GM23248 (cell line): Measurements from ENCODE around the gene GAL3ST3. TPM values are rescaled to one million over a fixed set of nuclear protein-coding genes. Genes with fewer than 3 reads are reported as not detected.
"Not testable (repeated sequence)": the region's sequence is repeated elsewhere in the genome, so short reads cannot be mapped to it uniquely, and the experiment has no call there.

ENCODE experiments used
- DNase-seq: peaks from one replicate; pipeline ENCODE4 v3.0.0-alpha.2; 2015
- H2AFZ ChIP-seq: fragments of 200-600 bp; sonication (generic); 2 replicates; pipeline ENCODE4 v1.6.1; 2016; ENCODE audit warnings: antibody characterized with exemption
- H3F3A ChIP-seq: fragments of 200-600 bp; sonication (generic); 2 replicates; pipeline ENCODE4 v1.6.1; 2016; ENCODE audit warnings: mild to moderate bottlenecking, antibody characterized with exemption, mixed run types; ENCODE audit not compliant: insufficient read depth
- H3K27ac ChIP-seq: fragments of 200-600 bp; sonication (generic); 2 replicates; pipeline ENCODE4 v1.5.1; 2016; ENCODE audit warnings: mild to moderate bottlenecking
- H3K27me3 ChIP-seq: fragments of 200-600 bp; sonication (generic); replicated peaks from 2 replicates; pipeline ENCODE4 v1.6.1; 2016; ENCODE audit warnings: mild to moderate bottlenecking; ENCODE audit not compliant: insufficient read depth
- H3K36me3 ChIP-seq: fragments of 200-600 bp; sonication (generic); 2 replicates; pipeline ENCODE4 v1.6.1; 2016; ENCODE audit warnings: low read depth, mild to moderate bottlenecking
- H3K4me1 ChIP-seq: fragments of 200-600 bp; sonication (generic); 2 replicates; pipeline ENCODE4 v1.6.1; 2016; ENCODE audit warnings: mild to moderate bottlenecking; ENCODE audit not compliant: insufficient read depth
- H3K4me2 ChIP-seq: fragments of 200-600 bp; sonication (generic); one replicate; pipeline ENCODE4 v1.6.1; 2016; ENCODE audit warnings: mild to moderate bottlenecking; ENCODE audit not compliant: unreplicated experiment
- H3K4me3 ChIP-seq: fragments of 200-600 bp; sonication (generic); 2 replicates; pipeline ENCODE4 v1.5.1; 2016; ENCODE audit warnings: mild to moderate bottlenecking
- H3K79me2 ChIP-seq: fragments of 200-600 bp; sonication (generic); 2 replicates; pipeline ENCODE4 v1.6.1; 2016; ENCODE audit warnings: mild to moderate bottlenecking; ENCODE audit not compliant: insufficient read depth
- H3K9ac ChIP-seq: fragments of 200-600 bp; sonication (generic); 2 replicates; pipeline ENCODE4 v1.6.1; 2016; ENCODE audit warnings: mild to moderate bottlenecking
- H3K9me2 ChIP-seq: fragments of 200-600 bp; sonication (generic); 2 replicates; pipeline ENCODE4 v1.6.1; 2016; ENCODE audit warnings: mixed run types, mild to moderate bottlenecking, moderate library complexity; ENCODE audit not compliant: insufficient read depth
- H3K9me3 ChIP-seq: fragments of 200-600 bp; sonication (generic); one replicate; pipeline ENCODE4 v1.6.1; 2017; ENCODE audit warnings: low read depth
- H4K20me1 ChIP-seq: fragments of 200-600 bp; sonication (generic); 2 replicates; pipeline ENCODE4 v1.6.0; 2016; ENCODE audit not compliant: insufficient read depth
- EZH2 ChIP-seq: fragments of 200-600 bp; sonication (generic); IDR thresholded peaks from 2 replicates; pipeline ENCODE4 v1.6.1; 2018; ENCODE audit warnings: antibody characterized with exemption, mild to moderate bottlenecking; ENCODE audit not compliant: insufficient read depth, poor library complexity, severe bottlenecking
- EZH2phosphoT487 ChIP-seq: fragments of 200-600 bp; sonication (generic); IDR thresholded peaks from 2 replicates; pipeline ENCODE4 v1.6.1; 2018; ENCODE audit warnings: antibody characterized with exemption, moderate library complexity, mild to moderate bottlenecking, low read depth; ENCODE audit not compliant: insufficient read depth
- WGBS, 2 experiments: methylation state at CpG; one replicate each; pipeline ENCODE4 v1.1.6; 2015 to 2017; ENCODE audit warnings: low lambda C conversion rate in 2 of 2, low coverage in 1 of 2; ENCODE audit errors: missing lambda C conversion rate in 2 of 2; 5-methylcytosine and 5-hydroxymethylcytosine counted together
- in situ Hi-C: fragments of 300-500 bp; cut with MboI; formaldehyde crosslinking; loops from 2 replicates; pipeline ENCODE4 v1.15.0; 2020
- polyA plus RNA-seq: library from polyadenylated mRNA; unstranded; fragments of >200 nt; fragmentation: Nextera tagmentation; extraction: Ambion mirVana; gene quantifications from 2 replicates; pipeline ENCODE4 v1.2.1, GENCODE V29; 2016
- total RNA-seq: library from RNA; depleted of rRNA; stranded (reverse); fragments of >200 nt; shearing (Covaris generic); gene quantifications from 2 replicates; pipeline ENCODE4 v1.2.3, GENCODE V29; 2014

The GAL3ST3 gene
- total and polyA plus RNA-seq, 2 experiments from 2014 or later: not detected

DNA sequence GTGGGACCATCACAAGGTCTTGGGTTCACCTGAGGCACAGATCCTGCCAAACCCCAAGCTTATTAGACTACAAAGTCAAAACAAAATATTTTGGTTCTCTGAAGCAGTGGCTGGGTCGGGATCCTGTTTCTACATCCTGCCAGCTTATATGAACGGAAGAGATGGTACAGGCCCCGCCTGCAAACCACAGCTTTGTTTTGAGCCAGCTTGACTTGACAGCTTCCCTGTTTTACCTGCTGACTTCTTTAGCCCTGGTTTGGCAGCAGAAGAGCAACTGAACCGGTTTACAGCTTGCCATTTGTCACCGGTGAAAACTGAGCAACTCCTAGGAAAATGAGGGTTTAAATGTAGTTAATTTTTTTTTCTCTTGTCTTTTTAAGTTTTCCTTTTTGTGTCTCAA, 32.5 kb upstream of the GAL3ST3 start:
- H3K36me3 ChIP-seq: no peaks in the 10 kb centered on the region
- DNase-seq: peak; percentile 29
- H3K4me2 ChIP-seq: no peak overlapping the region
- H3K4me3 ChIP-seq: no peak overlapping the region
- in situ Hi-C loops: no loop called here
- H3F3A ChIP-seq: peaks cover 40% of the 10 kb centered on the region; the same call in 1 of the 2 replicates
- H4K20me1 ChIP-seq: peaks cover 13% of the 10 kb centered on the region; the same call in 1 of the 2 replicates
- H3K9me2 ChIP-seq: no peaks in the 10 kb centered on the region
- peaks cover 62% of the 10 kb centered on the region for H3K4me1 ChIP-seq
- H3K27me3 ChIP-seq: no peaks in the 10 kb centered on the region
- no peaks in the 10 kb centered on the region for H3K9me3 ChIP-seq
- peak overlapping the region; percentile 41; the same call in 1 of the 2 replicates for H3K9ac ChIP-seq
- peaks cover 100% of the 10 kb centered on the region for H3K79me2 ChIP-seq
- no peak for TF ChIP-seq EZH2
- H3K27ac ChIP-seq: peak overlapping the region; percentile 73
- H2AFZ ChIP-seq: no peak overlapping the region
- 68 to 73% methylated on average over 5 of the region's 5 CpGs for WGBS, 2 experiments

DNA sequence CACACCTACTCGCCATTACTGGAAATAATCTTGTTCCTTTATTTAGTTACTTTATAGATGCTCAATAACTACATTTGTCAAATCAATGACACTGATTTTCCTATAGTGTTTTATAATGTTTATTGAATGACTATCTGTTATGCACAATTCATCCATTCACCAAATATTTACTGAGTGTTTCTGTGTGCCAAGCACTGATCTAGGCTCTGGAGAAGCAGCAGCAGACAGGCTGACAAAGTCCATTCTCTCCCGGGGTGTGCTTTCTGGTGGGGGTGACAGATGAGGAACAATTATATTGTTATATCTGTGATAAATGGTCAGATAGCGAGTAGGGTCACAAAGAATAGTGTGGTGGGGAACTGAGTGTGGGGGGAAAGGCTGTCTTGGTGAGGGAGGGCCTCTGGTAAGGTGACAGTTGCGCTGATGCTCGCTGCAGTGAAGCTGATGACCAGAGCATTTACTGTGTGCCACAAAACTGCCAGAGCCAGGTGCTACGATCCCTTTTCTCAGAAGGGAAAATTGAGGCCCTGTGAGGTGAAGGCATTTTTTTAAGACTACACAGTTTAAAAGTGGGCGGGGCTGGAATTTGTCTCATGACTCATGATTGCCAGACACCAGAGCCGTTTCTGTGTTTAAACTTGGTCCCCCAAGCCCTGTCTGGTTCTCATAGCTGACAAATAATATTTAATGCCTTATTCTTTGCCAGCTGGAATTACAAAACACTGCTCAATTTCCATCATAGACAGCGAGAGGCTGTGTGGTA, 31.3 kb upstream of the GAL3ST3 start:
- Histone ChIP-seq H3K27me3 (no peaks in the 10 kb centered on the region), H3K4me3 (0 out of 2 replicates have a peak overlapping the region, but pooled peaks have one; percentile 7), H3K9me3 (no peaks in the 10 kb centered on the region), H3K4me1 (peaks cover 59% of the 10 kb centered on the region), H3F3A (peaks cover 34% of the 10 kb centered on the region; the same call in 1 of the 2 replicates), H4K20me1 (0 out of 2 replicates have a peak, but pooled peaks cover 8% of the 10 kb centered on the region), H3K9me2 (no peaks in the 10 kb centered on the region), H3K4me2 (peak overlapping the region; percentile 48), H2AFZ (no peak overlapping the region), H3K9ac (peak overlapping the region; percentile 41; the same call in 1 of the 2 replicates), H3K36me3 (no peaks in the 10 kb centered on the region), H3K27ac (peak overlapping the region; percentile 73), H3K79me2 (peaks cover 100% of the 10 kb centered on the region)
- DNase-seq: peak; percentile 95
- 37 to 41% methylated on average over 9 of the region's 9 CpGs for WGBS, 2 experiments
- TF ChIP-seq EZH2 (no peak), EZH2phosphoT487 (no peak)
- in situ Hi-C loops: no loop called here

- H3K9me3 ChIP-seq, H4K20me1 ChIP-seq, H3K9ac ChIP-seq, in situ Hi-C loops, H3K4me3 ChIP-seq, H3K4me2 ChIP-seq, H3K36me3 ChIP-seq, H3K27ac ChIP-seq, DNase-seq, H3K27me3 ChIP-seq, H2AFZ ChIP-seq, H3K9me2 ChIP-seq: not testable (repeated sequence)
- Histone ChIP-seq H3K79me2 (peaks cover 100% of the 10 kb centered on the region), H3F3A (peaks cover 29% of the 10 kb centered on the region; the same call in 1 of the 2 replicates), H3K4me1 (peaks cover 46% of the 10 kb centered on the region)
- 91 to 92% methylated on average over 7 of the region's 7 CpGs for WGBS, 2 experiments
Measured at GRCh38 chr11:66078949-66079348, 30.0 kb upstream of the GAL3ST3 start.

GRCh38 chr11:66077927-66078326, 29.0 kb upstream of the GAL3ST3 start:
- 93 to 99% methylated on average over 3 of the region's 3 CpGs for WGBS, 2 experiments
- H3K79me2 ChIP-seq: peaks cover 100% of the 10 kb centered on the region
- H3K36me3 ChIP-seq: 0 out of 2 replicates have a peak, but pooled peaks cover 10% of the 10 kb centered on the region
- 0 out of 2 replicates have a peak, but pooled peaks cover under 1% of the 10 kb centered on the region for H4K20me1 ChIP-seq
- H3K9me2 ChIP-seq: no peaks in the 10 kb centered on the region
- no peak overlapping the region for H3K4me3 ChIP-seq
- peaks cover 35% of the 10 kb centered on the region for H3K4me1 ChIP-seq
- no peaks in the 10 kb centered on the region for H3K27me3 ChIP-seq
- no peak overlapping the region for H3K4me2 ChIP-seq
- H2AFZ ChIP-seq: no peak overlapping the region
- no peak for DNase-seq
- in situ Hi-C loops: no loop called here
- H3K9me3 ChIP-seq: no peaks in the 10 kb centered on the region
- H3K9ac ChIP-seq: no peak overlapping the region
- peaks cover 31% of the 10 kb centered on the region; the same call in 1 of the 2 replicates for H3F3A ChIP-seq
- H3K27ac ChIP-seq: no peak overlapping the region
- TF ChIP-seq EZH2 (no peak), EZH2phosphoT487 (no peak)
